DMS 273 treated with DMSO at 0.1 percent for 48 hours (cell line): ENCODE data around the gene C4BPB.

Source experiments
- DNase-seq: peaks from one replicate; lab custom pipeline; 2025; lab: John Stamatoyannopoulos, UW

Gene C4BPB

GRCh38 chr1:207060596-207060995 lies 28.1 kb upstream of the C4BPB start:
- no peak for DNase-seq

GRCh38 chr1:207062058-207062457 lies 26.6 kb upstream of the C4BPB start:
- no peak for DNase-seq

- DNase-seq, result no peak
Measured at GRCh38 chr1:207063014-207063413, 25.6 kb upstream of the C4BPB start.

- DNase-seq, result no peak
Measured at GRCh38 chr1:207064561-207064960, 24.1 kb upstream of the C4BPB start.

GRCh38 chr1:207067185-207067584 lies 21.5 kb upstream of the C4BPB start:
- DNase-seq, result no peak

GRCh38 chr1:207067665-207068064 lies 21.0 kb upstream of the C4BPB start:
- DNase-seq, result no peak

GRCh38 chr1:207069061-207069460 lies 19.6 kb upstream of the C4BPB start:
- no peak for DNase-seq

GRCh38 chr1:207069858-207070506 lies 18.7 kb upstream of the C4BPB start:
- no peak for DNase-seq

- DNase-seq, result no peak
Measured at GRCh38 chr1:207070811-207071210, 17.8 kb upstream of the C4BPB start.

- DNase-seq, result no peak
Measured at GRCh38 chr1:207071426-207071825, 17.2 kb upstream of the C4BPB start.

GRCh38 chr1:207072233-207072632 lies 16.4 kb upstream of the C4BPB start:
- DNase-seq, result no peak

GRCh38 chr1:207073906-207074820 lies 14.5 kb upstream of the C4BPB start:
- DNase-seq, result no peak

GRCh38 chr1:207076181-207076955 lies 12.3 kb upstream of the C4BPB start:
- DNase-seq, result no peak

GRCh38 chr1:207077012-207077411 lies 11.6 kb upstream of the C4BPB start:
- DNase-seq, result no peak

GRCh38 chr1:207077470-207078377 lies 10.9 kb upstream of the C4BPB start:
- DNase-seq, result peak; percentile 21

GRCh38 chr1:207078578-207079132 lies 10.0 kb upstream of the C4BPB start:
- DNase-seq, result no peak

GRCh38 chr1:207079706-207080241 lies 8.9 kb upstream of the C4BPB start:
- DNase-seq, result no peak

GRCh38 chr1:207081088-207081487 lies 7.6 kb upstream of the C4BPB start:
- DNase-seq, result no peak

GRCh38 chr1:207081806-207082205 lies 6.9 kb upstream of the C4BPB start:
- DNase-seq, result no peak

GRCh38 chr1:207084232-207084631 lies 4.4 kb upstream of the C4BPB start:
- no peak for DNase-seq

- DNase-seq, result peak; percentile 21
Measured at GRCh38 chr1:207084701-207085180, 3.9 kb upstream of the C4BPB start.
